Brain microvascular endothelial cell (primary cell): Measurements from ENCODE around the gene DGKQ.

Source experiments
- DNase-seq: peaks from one replicate; pipeline ENCODE4 v3.0.0-alpha.2; 2020
- H3K27ac ChIP-seq: fragments of 250-450 bp; sonication (Bioruptor Pico); 2 replicates; pipeline ENCODE4 v1.5.1; 2020; ENCODE audit warnings: mild to moderate bottlenecking, moderate library complexity
- H3K27me3 ChIP-seq: fragments of 250-450 bp; sonication (Bioruptor Pico); replicated peaks from 2 replicates; pipeline ENCODE4 v1.5.1; 2020; ENCODE audit warnings: mild to moderate bottlenecking
- H3K36me3 ChIP-seq: fragments of 250-450 bp; sonication (Bioruptor Pico); replicated peaks from 2 replicates; pipeline ENCODE4 v1.5.1; 2020; ENCODE audit warnings: mild to moderate bottlenecking
- H3K4me3 ChIP-seq: 2 replicates; pipeline ENCODE4 v1.5.1; 2011; ENCODE audit warnings: low read depth, mild to moderate bottlenecking, control low read depth, low read length, moderate library complexity
- CTCF ChIP-seq: IDR thresholded peaks from 2 replicates; pipeline ENCODE4 v1.5.1; 2011; ENCODE audit warnings: low read depth, mild to moderate bottlenecking, moderate library complexity, low read length, control low read depth, inconsistent platforms; ENCODE audit errors: missing control alignments
- in situ Hi-C: cut with HindIII; loops from 2 replicates; pipeline ENCODE4 v1.10.0; 2017; ENCODE audit warnings: low sequenced_read_pairs, low pct_ligation_motif_present

DGKQ gene

GRCh38 chr4:950136-951020 lies 23.0 kb downstream of the DGKQ start:
- H3K27ac ChIP-seq, result no peak overlapping the region
- no peak for TF ChIP-seq CTCF
- no peak for DNase-seq
- H3K27me3 ChIP-seq, result no peaks in the 10 kb centered on the region
- H3K36me3 ChIP-seq, result peaks cover 4% of the 10 kb centered on the region
- in situ Hi-C loops, result no loop called here
- no peak overlapping the region for H3K4me3 ChIP-seq

GRCh38 chr4:949656-950055 lies 23.7 kb downstream of the DGKQ start:
- no peaks in the 10 kb centered on the region for H3K27me3 ChIP-seq
- H3K36me3 ChIP-seq, result peaks cover 4% of the 10 kb centered on the region
- no peak for DNase-seq
- TF ChIP-seq CTCF, result no peak
- H3K4me3 ChIP-seq, result no peak overlapping the region
- no peak overlapping the region for H3K27ac ChIP-seq
- in situ Hi-C loops, result no loop called here

GRCh38 chr4:948936-949300 lies 24.5 kb downstream of the DGKQ start:
- no peaks in the 10 kb centered on the region for H3K27me3 ChIP-seq
- no peak for TF ChIP-seq CTCF
- no peak overlapping the region for H3K4me3 ChIP-seq
- no peak overlapping the region for H3K27ac ChIP-seq
- H3K36me3 ChIP-seq, result peaks cover 4% of the 10 kb centered on the region
- in situ Hi-C loops, result no loop called here
- no peak for DNase-seq

GRCh38 chr4:948101-948935 lies 25.1 kb downstream of the DGKQ start:
- DNase-seq, result no peak
- in situ Hi-C loops, result no loop called here
- no peak overlapping the region for H3K27ac ChIP-seq
- H3K4me3 ChIP-seq, result no peak overlapping the region
- no peaks in the 10 kb centered on the region for H3K27me3 ChIP-seq
- no peak for TF ChIP-seq CTCF
- no peaks in the 10 kb centered on the region for H3K36me3 ChIP-seq

- no peak for DNase-seq
- Histone ChIP-seq H3K4me3 (no peak overlapping the region), H3K36me3 (no peaks in the 10 kb centered on the region), H3K27me3 (no peaks in the 10 kb centered on the region), H3K27ac (no peak overlapping the region)
- in situ Hi-C loops, result no loop called here
- TF ChIP-seq CTCF, result no peak
Observed at GRCh38 chr4:947491-947971, 25.8 kb downstream of the DGKQ start.
